NB4 (cell line): Measurements from ENCODE around the gene SLC26A9.

ENCODE experiments used
- DNase-seq: peaks from one replicate; pipeline ENCODE4 v3.0.0; 2010; ENCODE audit warnings: low read depth
- H3K4me3 ChIP-seq: one replicate; pipeline ENCODE4 v1.5.1; 2011; ENCODE audit warnings: mild to moderate bottlenecking, low read depth, low read length, moderate library complexity
- CTCF ChIP-seq: IDR thresholded peaks from one replicate; pipeline ENCODE4 v1.5.1; 2012; ENCODE audit warnings: low read depth, low read length
- MAX ChIP-seq: IDR thresholded peaks from 2 replicates; pipeline ENCODE4 v1.6.1; 2011; ENCODE audit warnings: low read depth, low read length
- MYC ChIP-seq: IDR thresholded peaks from 2 replicates; pipeline ENCODE4 v1.6.1; 2011; ENCODE audit warnings: low read depth, low read length
- POLR2A ChIP-seq: IDR thresholded peaks from 2 replicates; pipeline ENCODE4 v1.6.1; 2011; ENCODE audit warnings: mild to moderate bottlenecking; ENCODE audit not compliant: insufficient read length; ENCODE audit errors: extremely low read depth

Gene SLC26A9

GRCh38 chr1:205943245-205943644, at the start of gene SLC26A9:
Gene SLC26A9, minus strand, starts transcription at chr1:205943456. Its CDS starts 7,636 bp downstream, at chr1:205935820.
- no peak for DNase-seq
- no peak for TF ChIP-seq POLR2A
- TF ChIP-seq CTCF: no peak
- TF ChIP-seq MYC: no peak
- no peak for TF ChIP-seq MAX
- no peak within 1 kb of the TSS for H3K4me3 ChIP-seq

GRCh38 chr1:205992218-205992882, 49.1 kb upstream of the SLC26A9 start:
- TF ChIP-seq MYC (no peak), CTCF (no peak), POLR2A (no peak), MAX (no peak)
- no peak for DNase-seq
- H3K4me3 ChIP-seq: no peak overlapping the region

- DNase-seq: peak; percentile 61
- H3K4me3 ChIP-seq: no peak overlapping the region
- TF ChIP-seq MAX (no peak), POLR2A (no peak), MYC (no peak), CTCF (no peak)
These were observed 48.0 kb upstream of the SLC26A9 start for GRCh38 chr1:205991237-205991636.

GRCh38 chr1:205990226-205990625, 47.0 kb upstream of the SLC26A9 start:
- no peak overlapping the region for H3K4me3 ChIP-seq
- no peak for DNase-seq
- no peak for TF ChIP-seq MAX
- TF ChIP-seq CTCF: no peak
- TF ChIP-seq MYC: no peak
- TF ChIP-seq POLR2A: no peak

- DNase-seq: peak; percentile 74
- TF ChIP-seq CTCF (peak; percentile 10), MAX (no peak), MYC (no peak), POLR2A (no peak)
- no peak overlapping the region for H3K4me3 ChIP-seq
These were observed 46.5 kb upstream of the SLC26A9 start for GRCh38 chr1:205989786-205990185.
